Measurements from ENCODE around the gene ZBTB7A.

ZBTB7A gene

GRCh38 chr19:4052993-4053422, 13.7 kb downstream of the ZBTB7A start:
- FAIRE-seq = no peak
- no peak for TF ChIP-seq CTCF (IDR thresholded peaks at IDR 0.05; ENCODE audit: insufficient read depth, missing control alignments)
- DNase-seq (ENCODE audit: insufficient read length, low spot score) = no peak

GRCh38 chr19:4052114-4052992, 14.3 kb downstream of the ZBTB7A start:
- FAIRE-seq (no peak), DNase-seq (ENCODE audit: insufficient read length, low spot score) (no peak)

GRCh38 chr19:4051175-4052101, 15.3 kb downstream of the ZBTB7A start:
- FAIRE-seq (no peak), DNase-seq (ENCODE audit: insufficient read length, low spot score) (no peak)
- no peak for TF ChIP-seq CTCF (IDR thresholded peaks at IDR 0.05; ENCODE audit: insufficient read depth, missing control alignments)

More at GRCh38 chr19:4052114-4052992, 14.3 kb downstream of the ZBTB7A start:
- no peak for TF ChIP-seq CTCF (IDR thresholded peaks at IDR 0.05; ENCODE audit: insufficient read depth, missing control alignments)

GRCh38 chr19:4049432-4049831, 17.3 kb downstream of the ZBTB7A start:
- FAIRE-seq (no peak), DNase-seq (ENCODE audit: insufficient read length, low spot score) (no peak)
- TF ChIP-seq CTCF (IDR thresholded peaks at IDR 0.05; ENCODE audit: insufficient read depth, missing control alignments) = no peak

- TF ChIP-seq CTCF (IDR thresholded peaks at IDR 0.05; ENCODE audit: insufficient read depth, missing control alignments) = no peak
- DNase-seq (ENCODE audit: insufficient read length, low spot score) = no peak
- FAIRE-seq = no peak
Measured at GRCh38 chr19:4046946-4047683, 19.6 kb downstream of the ZBTB7A start.

- DNase-seq (ENCODE audit: insufficient read length, low spot score) (no peak), FAIRE-seq (no peak)
- no peak for TF ChIP-seq CTCF (IDR thresholded peaks at IDR 0.05; ENCODE audit: insufficient read depth, missing control alignments)
Measured at GRCh38 chr19:4046362-4046691, 20.4 kb downstream of the ZBTB7A start.
